Esophagus (tissue), 2 donors: Measurements from ENCODE around the gene ALOX5. TPM values are rescaled to one million over a fixed set of nuclear protein-coding genes. Genes with fewer than 3 reads are reported as not detected.

Source experiments
- H3K27ac ChIP-seq, 2 donors: one replicate each; pipeline ENCODE4 v1.5.1; 2013; ENCODE audit warnings: low read depth in 2 of 2, mild to moderate bottlenecking in 2 of 2, inconsistent platforms in 1 of 2, low read length in 1 of 2, moderate library complexity in 1 of 2
- H3K27me3 ChIP-seq, 2 donors: one replicate each; pipeline ENCODE4 v1.6.1; 2013; ENCODE audit warnings: low read length in 2 of 2, control low read depth in 1 of 2, mild to moderate bottlenecking in 1 of 2; ENCODE audit not compliant: insufficient read depth in 2 of 2, control insufficient read depth in 1 of 2
- H3K36me3 ChIP-seq, 2 donors: one replicate each; pipeline ENCODE4 v1.6.1; 2013; ENCODE audit warnings: low read length in 1 of 2; ENCODE audit not compliant: control insufficient read depth in 2 of 2, insufficient read depth in 2 of 2
- H3K4me1 ChIP-seq, 2 donors: one replicate each; pipeline ENCODE4 v1.6.1; 2013; ENCODE audit warnings: low read length in 1 of 2; ENCODE audit not compliant: control insufficient read depth in 2 of 2, insufficient read depth in 2 of 2
- H3K4me3 ChIP-seq, 2 donors: one replicate each; pipeline ENCODE4 v1.5.1; 2013; ENCODE audit warnings: low read length in 2 of 2, mild to moderate bottlenecking in 2 of 2, low read depth in 1 of 2, moderate library complexity in 1 of 2
- H3K9me3 ChIP-seq, 2 donors: one replicate each; pipeline ENCODE4 v1.6.1; 2013; ENCODE audit warnings: mild to moderate bottlenecking in 2 of 2, low read depth in 1 of 2, low read length in 1 of 2, moderate library complexity in 1 of 2; ENCODE audit not compliant: control insufficient read depth in 2 of 2, insufficient read depth in 1 of 2
- WGBS, 2 donors: extraction: QIAGEN DNeasy Blood & Tissue Kit; methylation state at CpG; one replicate each; pipeline ENCODE4 v1.1.7; 2013; 5-methylcytosine and 5-hydroxymethylcytosine counted together
- polyA plus RNA-seq, 2 donors: library from polyadenylated mRNA; stranded (reverse); fragments of 200-250 nt; gene quantifications; one replicate each; pipeline ENCODE4 v1.2.3, GENCODE V29; 2013
- donor health status: healthy with polysubstance abuse.
- donor health status: Bipolar disorder and iron deficiency.

The ALOX5 gene
- polyA plus RNA-seq, 2 donors: 8.3 to 12.2 TPM

DNA sequence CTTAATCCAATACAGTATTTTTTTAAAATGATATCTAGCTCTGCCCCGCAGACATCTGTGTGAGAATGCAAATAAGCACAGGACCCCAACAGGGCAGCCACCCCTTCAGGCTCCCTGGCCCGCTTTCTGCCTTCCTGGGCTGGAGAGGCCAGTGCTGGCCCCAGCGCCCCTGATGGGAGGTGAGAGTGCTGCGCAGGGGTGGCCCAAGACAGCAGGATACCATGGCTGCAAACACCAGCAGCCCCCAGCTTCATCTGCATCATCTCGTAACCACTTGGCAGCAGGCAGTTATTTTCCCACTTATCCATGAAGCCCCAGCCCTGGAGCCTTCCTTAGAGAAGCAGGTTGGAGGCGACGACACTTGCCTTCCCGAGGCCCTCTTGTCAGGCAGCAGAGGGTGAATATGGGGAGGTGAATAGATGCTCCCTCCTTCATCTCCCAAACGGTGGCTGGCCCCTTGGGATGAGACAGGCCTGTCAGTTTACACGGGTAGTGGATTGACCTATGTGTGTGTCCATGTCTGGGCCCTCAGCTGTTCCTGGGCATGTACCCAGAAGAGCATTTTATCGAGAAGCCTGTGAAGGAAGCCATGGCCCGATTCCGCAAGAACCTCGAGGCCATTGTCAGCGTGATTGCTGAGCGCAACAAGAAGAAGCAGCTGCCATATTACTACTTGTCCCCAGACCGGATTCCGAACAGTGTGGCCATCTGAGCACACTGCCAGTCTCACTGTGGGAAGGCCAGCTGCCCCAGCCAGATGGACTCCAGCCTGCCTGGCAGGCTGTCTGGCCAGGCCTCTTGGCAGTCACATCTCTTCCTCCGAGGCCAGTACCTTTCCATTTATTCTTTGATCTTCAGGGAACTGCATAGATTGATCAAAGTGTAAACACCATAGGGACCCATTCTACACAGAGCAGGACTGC, 71.2 kb downstream of the ALOX5 start:
- no peak overlapping the region for H3K27ac ChIP-seq
- no peaks in the 10 kb centered on the region for H3K4me1 ChIP-seq
- WGBS, 2 donors: 77 to 85% methylated on average over 19 of the region's 19 CpGs
- no peaks in the 10 kb centered on the region for H3K36me3 ChIP-seq
- no peaks in the 10 kb centered on the region for H3K9me3 ChIP-seq
- no peak overlapping the region for H3K4me3 ChIP-seq
- peaks cover 0 to 2% of the 10 kb centered on the region in 2 donors for H3K27me3 ChIP-seq

DNA sequence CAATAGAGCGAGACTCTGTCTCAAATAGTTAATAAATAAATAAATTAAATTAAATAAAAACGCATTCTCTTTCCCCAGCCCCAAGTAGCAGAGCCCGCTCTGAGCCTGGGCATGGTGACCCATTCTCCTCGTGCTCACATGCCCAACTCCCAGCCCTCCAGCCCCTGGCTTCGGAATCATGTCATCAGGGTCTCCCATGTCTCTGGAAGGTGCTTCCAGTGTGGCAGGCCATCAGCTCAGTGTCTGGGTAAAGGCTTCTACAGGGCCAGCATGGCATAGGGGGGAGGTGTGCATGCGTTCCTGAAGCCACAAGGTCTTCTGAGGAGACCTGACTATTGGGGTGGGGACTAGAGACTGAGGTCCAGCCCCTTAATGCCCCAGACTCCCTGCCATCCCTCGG, 72.8 kb downstream of the ALOX5 start:
- H3K27me3 ChIP-seq: no peaks in the 10 kb centered on the region
- no peaks in the 10 kb centered on the region for H3K36me3 ChIP-seq
- WGBS, 2 donors: 94 to 96% methylated on average over 7 of the region's 7 CpGs
- H3K27ac ChIP-seq: no peak overlapping the region
- H3K4me1 ChIP-seq: no peaks in the 10 kb centered on the region
- H3K4me3 ChIP-seq: no peak overlapping the region
- no peaks in the 10 kb centered on the region for H3K9me3 ChIP-seq

DNA sequence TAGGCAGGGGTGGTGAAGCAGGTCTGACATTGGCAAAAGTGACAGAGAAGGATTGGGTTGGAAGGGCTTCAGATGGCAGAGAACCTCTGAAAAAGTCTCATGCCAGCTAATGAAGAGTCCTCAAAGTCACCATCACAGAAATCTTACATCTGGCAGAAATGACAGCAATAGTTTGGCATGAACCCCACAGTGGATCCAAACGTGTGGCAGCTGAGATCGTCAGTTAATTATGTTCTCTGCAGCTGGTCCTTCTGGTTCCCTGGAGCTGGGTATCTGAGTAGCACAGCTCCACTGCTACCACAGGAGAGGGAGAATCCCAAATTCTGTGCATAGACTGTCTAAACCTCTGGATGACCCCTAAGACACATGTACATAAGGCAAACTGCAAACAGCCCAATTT, 73.4 kb downstream of the ALOX5 start:
- Histone ChIP-seq H3K27ac (no peak overlapping the region), H3K9me3 (no peaks in the 10 kb centered on the region), H3K4me3 (no peak overlapping the region), H3K27me3 (no peaks in the 10 kb centered on the region), H3K36me3 (no peaks in the 10 kb centered on the region), H3K4me1 (no peaks in the 10 kb centered on the region)
- 27 to 33% methylated on average over 2 of the region's 2 CpGs for WGBS, 2 donors

DNA sequence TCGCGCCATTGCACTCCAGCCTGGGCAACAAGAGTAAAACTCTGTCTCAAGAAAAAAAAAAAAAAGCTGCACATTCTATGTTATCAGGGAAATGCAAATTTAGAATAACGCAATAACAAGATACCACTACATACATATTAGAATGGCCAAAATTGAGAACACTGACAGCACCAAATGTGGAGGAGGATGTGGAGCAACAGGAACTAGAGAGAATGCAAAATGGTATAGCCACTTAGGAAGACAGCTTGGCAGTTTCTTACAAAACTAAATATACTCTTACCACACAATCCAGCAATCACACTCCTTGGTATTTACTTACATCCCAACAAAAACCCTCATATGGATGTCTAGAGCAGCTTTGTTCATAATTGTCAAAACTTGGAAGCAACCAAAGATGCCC, 76.8 kb downstream of the ALOX5 start:
- Histone ChIP-seq H3K27ac (no peak overlapping the region), H3K9me3 (no peaks in the 10 kb centered on the region), H3K4me1 (no peaks in the 10 kb centered on the region), H3K36me3 (no peaks in the 10 kb centered on the region), H3K4me3 (no peak overlapping the region), H3K27me3 (no peaks in the 10 kb centered on the region)
- whole genome bisulfite sequencing, 2 donors: 95 to 99% methylated on average over 3 of the region's 3 CpGs

DNA sequence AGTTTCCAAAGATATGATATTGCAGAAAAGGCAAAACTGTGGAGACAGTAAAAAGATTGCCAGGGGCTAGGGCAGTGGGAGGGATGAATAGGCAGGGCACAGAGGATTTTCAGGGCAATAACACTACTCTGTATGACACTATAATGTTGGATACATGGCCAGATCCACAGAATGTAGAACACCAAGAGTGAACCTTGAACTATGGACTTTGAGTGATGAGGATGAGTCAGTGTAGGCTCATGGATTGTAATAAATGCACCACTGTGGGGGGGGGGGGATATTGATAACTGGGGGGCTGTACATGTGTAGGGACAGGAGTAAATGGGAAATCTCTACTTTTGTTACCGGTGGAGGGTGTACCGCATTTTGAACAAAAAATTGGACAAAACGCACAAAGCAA, 77.4 kb downstream of the ALOX5 start:
- 93 to 100% methylated on average over 3 of the region's 3 CpGs for WGBS, 2 donors
- H3K4me3 ChIP-seq: no peak overlapping the region

DNA sequence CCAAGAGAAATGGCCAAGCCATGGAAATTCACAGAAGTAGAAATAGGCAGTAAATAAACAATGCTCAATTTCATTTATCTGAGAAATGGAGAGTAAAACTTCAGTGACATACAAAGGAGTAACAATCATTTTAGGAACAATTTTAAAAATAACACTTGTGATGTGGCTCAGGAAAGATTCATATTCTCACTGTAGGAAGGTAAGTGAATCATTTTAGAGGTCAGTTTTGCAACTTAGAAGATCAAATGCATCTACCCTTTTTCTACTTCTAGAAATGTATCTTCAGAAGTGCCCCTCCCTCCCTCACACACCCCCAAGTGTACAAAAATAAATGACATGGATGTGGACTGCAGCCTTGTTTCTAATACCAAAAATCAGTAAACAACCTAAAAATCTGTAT, 78.3 kb downstream of the ALOX5 start:
- peaks cover 0 to 2% of the 10 kb centered on the region in 2 donors for H3K36me3 ChIP-seq
- H3K4me3 ChIP-seq: no peak overlapping the region

More for the DNA sequence above, 77.4 kb downstream of the ALOX5 start:
- no peaks in the 10 kb centered on the region for H3K4me1 ChIP-seq
- H3K9me3 ChIP-seq: no peaks in the 10 kb centered on the region
- no peaks in the 10 kb centered on the region for H3K27me3 ChIP-seq
- H3K36me3 ChIP-seq: peaks cover 0 to 2% of the 10 kb centered on the region in 2 donors
- H3K27ac ChIP-seq: no peak overlapping the region

DNA sequence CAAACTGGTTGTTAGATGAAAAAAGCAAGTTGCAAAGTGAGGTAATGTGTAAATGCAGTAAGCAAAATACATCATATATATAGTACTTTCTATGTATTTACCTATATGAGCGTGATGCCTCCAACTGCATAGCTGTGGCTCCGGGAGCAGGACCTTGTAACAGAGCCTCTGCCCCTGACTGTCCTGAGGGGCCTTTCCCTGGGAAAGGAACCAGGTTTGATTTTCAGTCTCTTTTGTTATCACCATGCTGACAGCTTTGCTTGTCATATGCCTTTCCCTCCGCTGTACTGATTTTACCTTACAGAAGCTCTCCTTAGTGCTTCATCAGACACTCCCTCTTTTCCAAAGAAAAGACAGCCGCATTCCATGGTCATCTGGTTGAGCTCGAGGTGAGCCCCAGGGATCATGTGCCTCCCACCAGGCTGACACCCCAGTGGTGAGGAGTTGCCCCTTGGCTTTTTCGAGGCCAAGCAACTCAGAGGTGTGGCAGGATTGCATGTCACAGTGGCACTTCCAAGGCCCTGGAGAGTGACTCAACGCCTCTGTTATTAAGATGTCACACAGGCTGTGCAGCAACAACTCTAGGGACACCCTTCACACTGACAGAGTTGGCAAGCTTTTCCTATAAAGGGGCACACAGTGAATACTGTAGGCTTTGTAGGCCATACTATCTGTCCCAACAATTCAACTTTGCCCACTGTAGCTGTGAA, 78.9 kb downstream of the ALOX5 start:
- Histone ChIP-seq H3K36me3 (peaks cover 0 to 6% of the 10 kb centered on the region in 2 donors), H3K9me3 (no peaks in the 10 kb centered on the region), H3K4me3 (no peak overlapping the region), H3K4me1 (no peaks in the 10 kb centered on the region), H3K27me3 (no peaks in the 10 kb centered on the region), H3K27ac (no peak overlapping the region)
- WGBS, 2 donors: 75 to 82% methylated on average over 7 of the region's 7 CpGs

More for the DNA sequence above, 78.3 kb downstream of the ALOX5 start:
- no peak overlapping the region for H3K27ac ChIP-seq
- H3K9me3 ChIP-seq: no peaks in the 10 kb centered on the region
- H3K4me1 ChIP-seq: no peaks in the 10 kb centered on the region
- no peaks in the 10 kb centered on the region for H3K27me3 ChIP-seq

DNA sequence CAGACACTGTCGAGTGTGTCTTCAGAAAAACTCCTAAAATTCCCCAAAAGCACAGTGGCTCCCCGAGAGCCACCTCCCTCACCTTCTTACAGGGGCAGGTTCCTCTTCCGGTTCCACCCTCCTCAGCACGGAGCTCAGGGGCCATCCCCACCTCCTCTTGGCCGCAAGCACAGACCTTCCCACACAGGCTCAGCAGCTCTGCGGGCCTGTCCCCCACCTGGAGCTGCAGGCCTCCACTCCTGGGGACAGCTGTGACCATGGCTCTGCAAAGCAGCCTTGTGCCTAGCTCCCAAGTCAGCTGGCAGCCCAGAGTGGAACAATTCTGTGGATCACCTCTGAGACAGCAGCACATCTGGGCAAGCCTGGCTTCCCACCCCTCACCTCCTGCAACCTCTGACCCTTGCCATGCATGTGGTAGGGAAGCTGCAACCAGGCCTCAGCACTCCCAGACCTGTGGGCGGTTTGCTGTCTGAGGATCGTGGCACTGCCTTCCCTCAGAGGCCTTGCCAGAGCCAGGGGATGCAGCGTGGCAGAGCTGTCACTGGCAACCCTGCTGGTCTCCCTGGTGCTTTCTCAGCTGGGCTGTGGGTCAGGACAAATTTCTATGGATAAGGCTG, 79.7 kb downstream of the ALOX5 start:
- Histone ChIP-seq H3K27ac (no peak overlapping the region), H3K36me3 (peaks cover 0 to 6% of the 10 kb centered on the region in 2 donors), H3K4me3 (no peak overlapping the region), H3K9me3 (no peaks in the 10 kb centered on the region), H3K27me3 (no peaks in the 10 kb centered on the region), H3K4me1 (no peaks in the 10 kb centered on the region)
- WGBS, 2 donors: 78 to 89% methylated on average over 9 of the region's 9 CpGs

DNA sequence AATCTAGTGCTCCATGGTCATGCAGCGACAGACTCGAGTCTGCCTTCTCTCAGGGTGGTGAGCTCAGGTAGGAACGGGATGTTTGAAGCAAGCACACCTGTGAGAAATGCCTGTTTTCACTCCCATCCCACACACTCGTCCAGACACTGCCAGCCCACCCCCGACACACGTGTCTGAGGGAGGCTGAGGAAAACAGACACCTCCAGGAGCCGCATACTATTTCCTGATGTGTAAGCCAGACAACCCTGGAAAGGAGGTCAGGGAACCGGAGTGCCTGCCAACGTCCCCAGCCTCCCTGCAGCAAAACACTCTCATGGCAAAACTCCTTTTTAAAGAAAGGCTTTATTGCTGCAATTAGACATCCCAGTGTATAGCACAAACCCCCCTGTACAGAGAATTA, 80.2 kb downstream of the ALOX5 start:
- no peaks in the 10 kb centered on the region for H3K27me3 ChIP-seq
- no peaks in the 10 kb centered on the region for H3K4me1 ChIP-seq
- peaks cover 0 to 6% of the 10 kb centered on the region in 2 donors for H3K36me3 ChIP-seq
- WGBS, 2 donors: 59 to 74% methylated on average over 9 of the region's 9 CpGs
- H3K4me3 ChIP-seq: no peak overlapping the region
- no peak overlapping the region for H3K27ac ChIP-seq
- no peaks in the 10 kb centered on the region for H3K9me3 ChIP-seq
